GM19025 (cell line): ENCODE measurements around the gene NPR1.
A peak's percentile ranks its signal among the peaks of the same experiment; 100 is the strongest.
"Not testable (repeated sequence)": the region's sequence is repeated elsewhere in the genome, so short reads cannot be mapped to it uniquely, and the experiment has no call there.

Source experiments
- ATAC-seq: cut with Tn5 transposase; IDR thresholded peaks from one replicate; pipeline ENCODE4 v1.9.1; 2021; ENCODE audit warnings: mild to moderate bottlenecking, low read depth, moderate library complexity; ENCODE audit not compliant: unreplicated experiment

NPR1 gene

DNA sequence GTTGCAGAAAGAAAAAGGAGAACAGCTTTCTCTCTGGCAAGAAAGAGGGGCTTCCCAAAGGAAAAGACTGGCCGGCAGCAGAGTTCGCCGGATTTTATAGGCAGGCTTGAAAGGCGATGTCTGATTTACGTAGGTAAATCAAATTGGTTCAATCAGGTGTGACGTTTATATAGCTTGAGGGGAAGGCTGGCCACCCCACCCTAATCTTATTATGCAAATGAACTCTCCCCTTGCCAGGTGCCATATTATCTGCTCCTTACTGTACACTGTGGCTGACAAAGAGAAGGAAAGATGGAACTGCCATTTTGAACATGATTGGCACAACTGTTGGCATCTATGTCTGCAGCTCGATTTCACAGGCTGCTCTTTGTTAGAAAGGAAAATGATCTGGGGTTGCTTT, 32.5 kb downstream of the NPR1 start:
- ATAC-seq: no peak

DNA sequence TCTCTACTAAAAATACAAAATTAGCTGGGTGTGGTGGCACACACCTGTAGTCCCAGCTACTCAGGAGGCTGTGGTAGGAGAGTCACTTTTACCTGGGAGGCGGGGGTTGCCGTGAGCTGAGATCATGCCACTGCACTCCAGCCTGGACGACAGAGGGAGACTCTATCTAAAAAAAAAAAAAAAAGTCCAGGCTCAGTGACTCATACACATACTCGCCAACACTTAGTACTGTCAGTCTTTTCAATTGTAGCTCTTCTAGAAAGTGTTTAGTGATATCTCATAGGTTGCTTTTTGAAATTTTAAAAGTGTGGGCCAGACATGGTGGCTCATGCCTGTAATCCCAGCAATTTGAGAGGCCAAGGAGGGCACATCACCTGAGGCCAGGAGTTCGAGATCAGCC, 37.7 kb downstream of the NPR1 start:
- ATAC-seq: not testable (repeated sequence)

DNA sequence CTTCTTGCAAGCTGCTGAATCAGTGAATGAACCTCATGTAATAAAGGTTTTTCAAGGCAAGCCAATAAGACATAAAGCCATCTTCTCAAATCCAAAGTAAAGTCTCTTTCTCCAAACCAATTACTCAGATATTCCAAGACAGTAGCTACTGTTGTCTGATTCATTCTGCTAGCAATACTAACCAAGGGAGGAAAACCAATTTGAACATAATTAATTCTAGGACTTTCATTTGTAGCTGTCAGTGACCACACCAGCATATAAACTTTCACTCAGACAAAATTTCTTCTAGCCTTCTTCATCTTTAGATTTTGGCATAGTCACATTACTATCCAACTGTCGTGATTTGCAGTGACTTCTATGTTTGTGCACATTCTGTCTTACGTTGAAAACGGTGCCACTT, 38.8 kb downstream of the NPR1 start:
- ATAC-seq: no peak

- ATAC-seq: no peak
Measured at GRCh38 chr1:153723687-153724086, 45.2 kb downstream of the NPR1 start.

DNA sequence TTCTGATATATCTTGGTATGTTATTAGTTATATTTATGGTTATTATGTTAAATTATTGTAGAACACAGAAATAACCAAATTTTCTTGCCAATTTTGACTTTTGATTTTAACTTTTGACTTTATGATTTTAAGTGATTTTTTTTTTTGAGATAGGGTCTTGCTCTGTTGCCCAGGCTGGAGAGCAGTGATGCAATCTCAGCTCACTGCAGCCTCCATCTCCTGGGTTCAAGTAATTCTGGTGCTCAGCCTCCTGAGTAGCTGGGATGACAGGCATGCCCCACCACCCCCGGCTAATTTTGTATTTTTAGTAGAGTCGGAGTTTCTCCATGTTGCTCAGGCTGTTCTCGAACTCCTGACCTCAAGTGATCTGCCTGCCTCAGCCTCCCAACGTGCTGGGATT, 46.1 kb downstream of the NPR1 start:
- ATAC-seq: not testable (repeated sequence)

DNA sequence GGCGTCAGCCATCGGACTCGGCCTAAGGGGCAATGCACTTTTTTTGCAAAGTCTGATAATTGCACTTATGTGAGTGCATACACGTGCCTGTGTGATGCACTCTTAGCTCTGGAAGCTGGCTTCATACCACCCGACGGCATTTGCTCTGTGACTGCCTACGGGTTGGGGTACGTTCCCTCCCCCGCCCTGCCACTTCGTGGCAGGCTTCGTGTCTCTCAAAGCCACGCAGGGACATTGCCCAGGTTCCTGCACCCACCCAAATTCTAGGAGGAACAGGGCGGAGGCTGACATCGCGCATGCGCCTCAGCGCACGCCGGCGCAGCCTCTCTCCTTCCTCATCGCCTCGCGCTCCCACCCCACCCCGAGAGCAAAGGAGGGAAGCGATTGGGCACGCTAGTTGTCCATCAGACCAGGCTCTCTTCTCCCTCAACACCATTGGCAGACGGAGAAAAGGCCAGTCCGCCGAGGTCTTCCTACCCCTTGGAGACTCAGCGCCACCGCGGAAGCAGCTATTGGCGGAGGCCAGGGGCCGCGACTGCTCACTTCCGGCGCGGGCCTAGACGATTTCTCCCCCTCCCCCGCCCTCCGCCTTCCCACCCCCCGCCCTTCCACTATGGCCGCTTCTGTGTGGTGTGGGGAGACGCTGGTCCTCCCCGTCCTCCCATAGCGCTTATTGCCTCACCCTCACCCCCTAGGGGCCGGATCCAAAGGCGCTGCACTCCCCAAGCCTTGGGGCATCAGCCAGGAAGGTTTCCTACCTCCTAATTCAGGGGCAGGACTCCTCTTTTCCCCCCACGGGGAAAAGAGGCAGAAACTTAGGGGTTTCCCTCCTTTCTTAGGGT, 49.2 kb downstream of the NPR1 start, which contains the start of gene INTS3:
Gene INTS3, plus strand, starts transcription at position 588 of the 842 bp plus-strand sequence. CDS start 585 bp downstream, outside the sequence.
- ATAC-seq: peak; percentile 95

- no peak for ATAC-seq
Measured at GRCh38 chr1:153728305-153729066, 50.0 kb downstream of the NPR1 start.

- no peak for ATAC-seq
Measured at GRCh38 chr1:153730468-153730988, 52.0 kb downstream of the NPR1 start.

- no peak for ATAC-seq
Measured at GRCh38 chr1:153733970-153734369, 55.5 kb downstream of the NPR1 start.

GRCh38 chr1:153734396-153735089, 56.1 kb downstream of the NPR1 start:
- no peak for ATAC-seq

DNA sequence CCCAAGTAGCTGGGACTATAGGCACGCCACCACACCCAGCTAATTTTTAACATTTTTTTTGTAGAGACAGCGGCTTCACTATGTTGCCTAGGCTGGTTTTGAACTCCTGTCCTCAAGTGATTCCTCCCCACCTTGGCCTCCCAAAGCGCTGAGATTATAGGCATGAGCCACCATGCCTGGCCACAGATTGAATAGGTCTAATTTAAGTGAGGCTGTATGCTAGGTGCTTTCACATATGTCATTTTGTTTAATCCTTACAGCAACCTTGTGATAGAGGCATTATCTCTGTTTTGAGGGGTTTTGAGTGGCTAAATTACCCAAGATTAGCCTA, 56.6 kb downstream of the NPR1 start:
- ATAC-seq: no peak

GRCh38 chr1:153741986-153742385, 63.5 kb downstream of the NPR1 start:
- ATAC-seq: no peak

- ATAC-seq: peak; percentile 68
Measured at GRCh38 chr1:153742411-153743142, 64.1 kb downstream of the NPR1 start.
